Stimulated activated CD4-positive, alpha-beta T cell treated with anti-CD3 and anti-CD28 coated beads, TNF-alpha, amount 100 ng/mL, for 48 hours (primary cell): ENCODE data around the gene MBNL1.
"Not testable (repeated sequence)": the region's sequence is repeated elsewhere in the genome, so short reads cannot be mapped to it uniquely, and the experiment has no call there.

Experiments
- DNase-seq, 3 donors: peaks; one replicate each; pipeline ENCODE4 v3.0.0-alpha.2; 2020; ENCODE audit warnings: low read depth in 3 of 3

MBNL1 gene

GRCh38 chr3:152319831-152320617 lies 51.3 kb downstream of the MBNL1 start:
- DNase-seq: no peak

GRCh38 chr3:152321200-152321954 lies 52.6 kb downstream of the MBNL1 start:
- no peak for DNase-seq

GRCh38 chr3:152321955-152322377 lies 53.2 kb downstream of the MBNL1 start:
- no peak for DNase-seq

GRCh38 chr3:152322756-152323155 lies 54.0 kb downstream of the MBNL1 start:
- DNase-seq: no peak

- no peak for DNase-seq
Observed at GRCh38 chr3:152323834-152324233, 55.1 kb downstream of the MBNL1 start.

GRCh38 chr3:152325136-152325535 lies 56.4 kb downstream of the MBNL1 start:
- no peak for DNase-seq

- DNase-seq: no peak
Observed at GRCh38 chr3:152327203-152327602, 58.5 kb downstream of the MBNL1 start.

- no peak for DNase-seq
Observed at GRCh38 chr3:152328841-152329240, 60.1 kb downstream of the MBNL1 start.

GRCh38 chr3:152330559-152330958 lies 61.8 kb downstream of the MBNL1 start:
- no peak for DNase-seq

GRCh38 chr3:152331018-152331541 lies 62.4 kb downstream of the MBNL1 start:
- no peak for DNase-seq

- DNase-seq: no peak
Observed at GRCh38 chr3:152331998-152332397, 63.3 kb downstream of the MBNL1 start.

- DNase-seq: no peak
Observed at GRCh38 chr3:152333928-152334327, 65.2 kb downstream of the MBNL1 start.

- no peak for DNase-seq
Observed at GRCh38 chr3:152334761-152335160, 66.0 kb downstream of the MBNL1 start.

GRCh38 chr3:152335273-152335672 lies 66.5 kb downstream of the MBNL1 start:
- no peak for DNase-seq

- not testable (repeated sequence) for DNase-seq
Observed at GRCh38 chr3:152337337-152337736, 68.6 kb downstream of the MBNL1 start.

- DNase-seq: no peak
Observed at GRCh38 chr3:152338159-152338720, 69.5 kb downstream of the MBNL1 start.

- no peak for DNase-seq
Observed at GRCh38 chr3:152339881-152340505, 71.3 kb downstream of the MBNL1 start.

GRCh38 chr3:152345233-152345632 lies 76.5 kb downstream of the MBNL1 start:
- no peak for DNase-seq

GRCh38 chr3:152346058-152346457 lies 77.3 kb downstream of the MBNL1 start:
- no peak for DNase-seq

GRCh38 chr3:152346740-152347139 lies 78.0 kb downstream of the MBNL1 start:
- DNase-seq: no peak

GRCh38 chr3:152348436-152349177 lies 79.9 kb downstream of the MBNL1 start:
- DNase-seq: no peak
